ENCODE measurements around the gene MR1. TPM values are rescaled to one million over a fixed set of nuclear protein-coding genes. Genes with fewer than 3 reads are reported as not detected.

MR1 gene
- total and polyA plus RNA-seq, 9 of the 15 experiments (the other 6 are each of a cell fraction or from before 2014, with no cell fraction given): 9.7 to 21.7 (median 15.6) TPM

GRCh38 chr1:181104790-181105133 lies 71.0 kb downstream of the MR1 start (continued):
- no peak; the same call in 1 of the 2 replicates for TF ChIP-seq HBP1 (CRISPR knock-in tag; IDR thresholded peaks at IDR 0.05)
- no peak for TF ChIP-seq FIP1L1 (IDR thresholded peaks at IDR 0.05; ENCODE audit: low read depth, low read length, poor library complexity, severe bottlenecking)
- TF ChIP-seq RHOXF2B (CRISPR knock-in tag; conservative IDR thresholded peaks at IDR 0.05): no peak
- TF ChIP-seq TAF7 (tag; IDR thresholded peaks at IDR 0.05): peak; percentile 42; the same call in 1 of the 2 replicates
- no peak for TF ChIP-seq HMBOX1 (IDR thresholded peaks at IDR 0.05)
- no peak for TF ChIP-seq FOXJ2 (tag; IDR thresholded peaks at IDR 0.05)
- TF ChIP-seq ATF1 (CRISPR knock-in tag; IDR thresholded peaks at IDR 0.05): no peak
- TF ChIP-seq ATF1 (tag; IDR thresholded peaks at IDR 0.05): peak; percentile 38
- TF ChIP-seq PTRF (tag; IDR thresholded peaks at IDR 0.05): no peak
- no peak for TF ChIP-seq HNRNPUL1 (IDR thresholded peaks at IDR 0.05; ENCODE audit: low read length)
- no peak for TF ChIP-seq CBFA2T3 (IDR thresholded peaks at IDR 0.05)
- TF ChIP-seq KAT7 (CRISPR knock-in tag; IDR thresholded peaks at IDR 0.05; ENCODE audit: borderline replicate concordance): 0 out of 2 replicates have a peak, but pooled peaks have one; percentile 2
- TF ChIP-seq PRMT5 (CRISPR knock-in tag; IDR thresholded peaks at IDR 0.05): no peak
- TF ChIP-seq ZNF232 (CRISPR knock-in tag; IDR thresholded peaks at IDR 0.05): no peak
- no peak for TF ChIP-seq FOXJ3 (CRISPR knock-in tag; IDR thresholded peaks at IDR 0.05)
- no peak for TF ChIP-seq FOXK2 (conservative IDR thresholded peaks at IDR 0.05 in 1 of 2, IDR thresholded peaks at IDR 0.05 in 1 of 2; ENCODE audit: low read depth in 2 of 2)
- no peak for TF ChIP-seq DIDO1 (tag; IDR thresholded peaks at IDR 0.05; ENCODE audit: low read depth)
- peak; percentile 31; the same call in 1 of the 2 replicates for TF ChIP-seq NR2F6 (CRISPR knock-in tag; IDR thresholded peaks at IDR 0.05)
- TF ChIP-seq ARID2 (IDR thresholded peaks at IDR 0.05): 0 out of 2 replicates have a peak, but pooled peaks have one; percentile 7
- no peak for TF ChIP-seq E2F5 (CRISPR knock-in tag; IDR thresholded peaks at IDR 0.05)
- TF ChIP-seq CXXC5 (CRISPR knock-in tag; IDR thresholded peaks at IDR 0.05): no peak
- no peak for TF ChIP-seq CHD4 (IDR thresholded peaks at IDR 0.05; ENCODE audit: insufficient read depth, insufficient replicate concordance, low read depth, low read length, poor library complexity, severe bottlenecking)
- TF ChIP-seq MBD2 (IDR thresholded peaks at IDR 0.05; ENCODE audit: borderline replicate concordance, low read depth): no peak
- TF ChIP-seq NR3C1 (CRISPR knock-in tag; IDR thresholded peaks at IDR 0.05): no peak
- no peak for TF ChIP-seq ZNF239 (CRISPR knock-in tag; IDR thresholded peaks at IDR 0.05)
- TF ChIP-seq BRD9 (IDR thresholded peaks at IDR 0.05; ENCODE audit: low read depth, partially characterized antibody): peak; percentile 70
- TF ChIP-seq BCOR (IDR thresholded peaks at IDR 0.05): peak; percentile 42
- TF ChIP-seq ZNF75A (CRISPR knock-in tag; IDR thresholded peaks at IDR 0.05): no peak
- no peak for TF ChIP-seq ZNF280B (CRISPR knock-in tag; IDR thresholded peaks at IDR 0.05)
- TF ChIP-seq ERF (CRISPR knock-in tag; IDR thresholded peaks at IDR 0.05): peak; percentile 79; the same call in 1 of the 2 replicates
